ENCODE measurements around the gene SIAH3. TPM values are rescaled to one million over a fixed set of nuclear protein-coding genes. Genes with fewer than 3 reads are reported as not detected.
A peak's percentile ranks its signal among the peaks of the same experiment; 100 is the strongest.

Gene SIAH3
- total RNA-seq, 4 donors from 2014 or later = under 0.01 to 4.6 (median 0.09) TPM

DNA sequence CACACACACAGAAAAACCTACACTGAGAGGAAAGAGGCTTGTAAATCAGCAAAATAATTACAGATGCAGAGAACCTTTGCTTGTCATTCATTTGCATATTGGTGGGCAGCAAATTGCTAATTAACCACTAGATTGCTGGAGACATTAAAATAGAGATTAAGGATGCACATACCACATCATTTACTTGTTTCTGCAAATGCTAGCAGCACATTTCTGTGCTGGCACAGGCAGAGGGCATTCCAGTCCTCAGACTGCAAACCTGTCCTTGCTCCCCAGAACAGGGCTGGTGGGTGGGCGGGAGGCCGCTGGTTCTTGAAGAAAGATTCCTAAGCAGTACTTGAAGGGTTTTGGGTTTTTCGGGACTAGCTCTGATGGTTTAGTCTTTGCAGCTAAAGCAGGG lies 941 bp upstream of the SIAH3 start:
- Histone ChIP-seq H3K36me3 (no peaks in the 10 kb centered on the region), H3K27me3 (peaks cover 0 to 7% of the 10 kb centered on the region in 2 donors), H3K4me3 (no peak overlapping the region), H3K9me3 (no peaks in the 10 kb centered on the region), H3K4me1 (no peaks in the 10 kb centered on the region), H3K27ac (no peak overlapping the region)
- DNase-seq = no peak
- intact Hi-C loops (cut with DNase I; ENCODE audit: low total_unique reads) = no loop called here
- TF ChIP-seq, protein P1, sequence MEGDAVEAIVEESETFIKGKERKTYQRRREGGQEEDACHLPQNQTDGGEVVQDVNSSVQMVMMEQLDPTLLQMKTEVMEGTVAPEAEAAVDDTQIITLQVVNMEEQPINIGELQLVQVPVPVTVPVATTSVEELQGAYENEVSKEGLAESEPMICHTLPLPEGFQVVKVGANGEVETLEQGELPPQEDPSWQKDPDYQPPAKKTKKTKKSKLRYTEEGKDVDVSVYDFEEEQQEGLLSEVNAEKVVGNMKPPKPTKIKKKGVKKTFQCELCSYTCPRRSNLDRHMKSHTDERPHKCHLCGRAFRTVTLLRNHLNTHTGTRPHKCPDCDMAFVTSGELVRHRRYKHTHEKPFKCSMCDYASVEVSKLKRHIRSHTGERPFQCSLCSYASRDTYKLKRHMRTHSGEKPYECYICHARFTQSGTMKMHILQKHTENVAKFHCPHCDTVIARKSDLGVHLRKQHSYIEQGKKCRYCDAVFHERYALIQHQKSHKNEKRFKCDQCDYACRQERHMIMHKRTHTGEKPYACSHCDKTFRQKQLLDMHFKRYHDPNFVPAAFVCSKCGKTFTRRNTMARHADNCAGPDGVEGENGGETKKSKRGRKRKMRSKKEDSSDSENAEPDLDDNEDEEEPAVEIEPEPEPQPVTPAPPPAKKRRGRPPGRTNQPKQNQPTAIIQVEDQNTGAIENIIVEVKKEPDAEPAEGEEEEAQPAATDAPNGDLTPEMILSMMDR (IDR thresholded peaks at IDR 0.05) = no peak
- no peak for TF ChIP-seq POLR2A (IDR thresholded peaks at IDR 0.05)

DNA sequence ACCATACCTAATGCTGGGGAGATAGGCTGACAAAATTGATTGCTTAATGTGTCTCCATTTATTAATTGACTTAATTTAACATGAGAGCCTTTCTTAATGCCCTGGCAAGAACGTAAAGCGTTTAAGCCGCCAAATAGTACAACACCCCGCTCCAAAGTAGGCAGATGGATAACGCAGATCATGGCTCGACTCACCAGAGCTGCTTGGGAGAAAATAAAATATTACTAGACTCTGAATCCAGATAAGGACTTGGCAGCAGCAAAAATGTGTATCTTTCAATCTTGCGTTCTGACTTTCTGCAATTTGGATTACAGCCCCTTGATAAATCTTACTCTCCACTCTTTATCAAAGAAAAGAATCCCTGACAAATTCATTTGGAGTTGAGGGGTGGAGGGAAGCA lies 403 bp upstream of the SIAH3 start:
- no peak for DNase-seq
- TF ChIP-seq, protein P1 (IDR thresholded peaks at IDR 0.05) = no peak
- TF ChIP-seq POLR2A (IDR thresholded peaks at IDR 0.05) = no peak
- Histone ChIP-seq H3K36me3 (no peaks in the 10 kb centered on the region), H3K27ac (no peak overlapping the region), H3K4me1 (no peaks in the 10 kb centered on the region), H3K27me3 (peaks cover 0 to 7% of the 10 kb centered on the region in 2 donors), H3K4me3 (peak overlapping the region in 1 of 2 donors; percentile 10), H3K9me3 (no peaks in the 10 kb centered on the region)
- intact Hi-C loops (cut with DNase I; ENCODE audit: low total_unique reads) = no loop called here

DNA sequence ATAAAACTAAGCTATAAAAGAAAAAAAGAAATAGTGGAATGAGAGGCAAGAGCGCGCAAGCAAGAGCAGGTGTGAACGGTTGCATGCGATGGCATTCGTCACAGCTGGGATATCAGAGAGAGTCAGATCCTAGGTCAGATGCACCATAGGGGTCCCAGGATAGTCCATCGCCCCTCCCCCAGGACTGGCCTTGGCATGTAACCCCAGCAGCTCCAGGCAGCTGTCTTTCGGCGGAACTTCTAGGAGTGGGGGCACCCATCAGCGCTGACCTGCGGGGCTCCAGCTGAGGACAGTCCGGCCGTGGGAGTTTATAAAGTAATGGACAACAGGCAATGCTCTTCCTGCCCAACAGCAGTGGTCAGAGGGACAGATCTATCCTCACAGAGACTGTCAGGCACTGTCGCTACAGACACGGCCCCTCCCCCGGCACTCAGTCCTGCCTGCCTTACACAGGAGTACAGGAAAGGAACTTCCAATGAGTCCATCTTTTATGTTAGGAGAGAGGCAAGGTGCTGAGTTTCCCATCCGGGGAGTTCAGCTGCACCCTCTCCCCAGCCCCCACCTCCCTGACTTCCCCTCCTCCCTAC lies 1.4 kb downstream of the SIAH3 start:
- intact Hi-C loops (cut with DNase I; ENCODE audit: low total_unique reads) = no loop called here

DNA sequence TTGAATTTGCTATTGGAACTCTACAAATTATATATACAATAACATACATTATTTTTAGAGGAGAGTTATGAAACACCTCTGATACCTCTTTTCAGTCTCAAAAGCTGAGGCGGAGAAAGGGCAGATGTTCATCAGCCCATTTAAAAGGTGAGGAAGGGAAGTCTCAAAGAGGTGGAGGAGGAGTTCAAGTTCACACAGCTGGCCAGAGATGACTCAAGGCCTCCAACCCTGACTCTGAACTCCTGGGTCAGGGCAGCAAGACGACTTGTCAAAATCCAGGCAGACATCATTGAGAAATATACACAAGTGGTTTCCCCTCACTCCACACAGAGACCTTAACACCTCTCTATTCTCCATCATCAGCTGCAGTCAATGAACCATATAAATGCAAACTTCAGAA lies 2.1 kb downstream of the SIAH3 start:
- no peaks in the 10 kb centered on the region for H3K9me3 ChIP-seq
- peaks cover 0 to 7% of the 10 kb centered on the region in 2 donors for H3K27me3 ChIP-seq
- intact Hi-C loops (cut with DNase I; ENCODE audit: low total_unique reads) = no loop called here
- H3K36me3 ChIP-seq = no peaks in the 10 kb centered on the region
- TF ChIP-seq POLR2A (IDR thresholded peaks at IDR 0.05) = no peak
- H3K4me3 ChIP-seq = no peak overlapping the region
- DNase-seq = no peak
- no peak overlapping the region for H3K27ac ChIP-seq
- H3K4me1 ChIP-seq = no peaks in the 10 kb centered on the region

More for the DNA sequence above, 1.4 kb downstream of the SIAH3 start:
- H3K27ac ChIP-seq = no peak overlapping the region
- no peak for DNase-seq
- peaks cover 0 to 7% of the 10 kb centered on the region in 2 donors for H3K27me3 ChIP-seq
- no peak for TF ChIP-seq POLR2A (IDR thresholded peaks at IDR 0.05)
- TF ChIP-seq, protein P1 (IDR thresholded peaks at IDR 0.05) = no peak
- no peak overlapping the region for H3K4me3 ChIP-seq
- no peaks in the 10 kb centered on the region for H3K4me1 ChIP-seq
- H3K9me3 ChIP-seq = no peaks in the 10 kb centered on the region
- H3K36me3 ChIP-seq = no peaks in the 10 kb centered on the region

DNA sequence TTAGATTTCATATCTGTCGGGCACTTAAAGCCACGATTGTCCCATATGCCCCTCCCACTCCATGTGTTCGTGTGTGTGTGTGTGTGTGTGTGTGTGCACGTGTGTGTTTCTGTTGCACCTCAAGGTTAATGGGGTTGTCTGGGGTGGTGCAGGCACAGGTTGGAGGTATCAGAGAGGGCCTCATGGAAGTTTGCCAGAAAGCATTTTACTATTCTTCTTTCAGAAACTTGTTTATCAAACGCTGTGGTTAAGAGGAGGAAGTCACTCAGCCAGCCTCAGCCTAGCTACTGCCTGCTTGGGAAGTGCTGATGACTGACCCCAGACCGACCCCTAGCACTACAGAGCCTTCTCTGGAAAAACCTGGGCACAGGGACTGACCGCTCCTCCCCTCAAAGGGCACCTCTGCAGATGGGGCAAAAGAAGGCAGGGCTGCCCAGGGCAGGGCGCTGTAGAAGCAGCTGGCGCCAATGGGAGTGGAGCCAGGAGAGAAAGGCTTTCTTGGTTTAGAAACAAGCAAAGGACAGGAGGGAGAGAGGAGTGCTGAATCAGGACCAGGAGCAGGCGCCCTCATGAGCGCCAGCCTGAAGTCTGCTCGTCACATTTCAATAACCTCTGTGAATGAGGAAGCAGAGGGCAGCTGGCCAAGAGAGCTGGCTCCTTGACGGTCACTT lies 3.9 kb downstream of the SIAH3 start:
- no peak for TF ChIP-seq POLR2A (IDR thresholded peaks at IDR 0.05)
- TF ChIP-seq, protein P1 (IDR thresholded peaks at IDR 0.05) = no peak
- H3K4me3 ChIP-seq = no peak overlapping the region
- no peak for DNase-seq
- no peaks in the 10 kb centered on the region for H3K9me3 ChIP-seq
- no peaks in the 10 kb centered on the region for H3K36me3 ChIP-seq
- H3K27ac ChIP-seq = no peak overlapping the region
- H3K4me1 ChIP-seq = no peaks in the 10 kb centered on the region
- intact Hi-C loops (cut with DNase I; ENCODE audit: low total_unique reads) = no loop called here
- H3K27me3 ChIP-seq = peaks cover 0 to 7% of the 10 kb centered on the region in 2 donors
